Tibial nerve (tissue), 4 donors: Measurements from ENCODE around the gene NUBP2.
"Not testable (repeated sequence)": the region's sequence is repeated elsewhere in the genome, so short reads cannot be mapped to it uniquely, and the experiment has no call there.

Experiments used
- EP300 ChIP-seq, 2 donors: sonication (generic); formaldehyde crosslinking; IDR thresholded peaks; one replicate each; pipeline ENCODE4 v1.6.1; 2017; ENCODE audit warnings: antibody characterized with exemption in 2 of 2, mild to moderate bottlenecking in 1 of 2
- POLR2A ChIP-seq, 2 donors: fragments of 450-650 bp; IDR thresholded peaks; one replicate each; pipeline ENCODE4 v1.6.1; 2017; ENCODE audit warnings: antibody characterized with exemption in 2 of 2, mild to moderate bottlenecking in 2 of 2, moderate library complexity in 2 of 2
- TF ChIP-seq, protein P1 (sequence below), 5 experiments: fragments of 200-600 bp in 3 of 5; fragments of 450-650 bp in 2 of 5; sonication (generic) in 3 of 5; IDR thresholded peaks; one replicate each; pipeline ENCODE4 v1.5.1; 2016 to 2019; ENCODE audit warnings: antibody characterized with exemption in 5 of 5, mild to moderate bottlenecking in 3 of 5, moderate library complexity in 2 of 5

DNA sequence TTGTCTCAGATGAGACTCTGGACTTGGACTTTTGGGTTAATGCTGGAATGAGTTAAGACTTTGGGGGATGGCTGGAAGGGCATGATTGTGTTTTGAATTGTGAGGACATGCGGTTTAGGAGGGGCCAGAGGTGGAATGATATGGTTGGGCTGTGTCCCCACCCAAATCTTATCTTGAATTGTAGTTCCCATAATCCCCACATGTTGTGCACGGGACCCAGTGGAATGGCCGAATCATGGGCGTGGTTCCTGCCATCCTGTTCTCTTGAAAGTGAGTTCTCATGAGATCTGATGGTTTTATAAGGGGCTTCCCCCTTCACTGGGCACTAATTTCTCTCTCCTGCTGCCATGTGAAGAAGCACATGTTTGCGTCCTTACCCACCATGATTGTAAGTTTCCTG is 16.5 kb downstream of the NUBP2 start:
- TF ChIP-seq, protein P1, sequence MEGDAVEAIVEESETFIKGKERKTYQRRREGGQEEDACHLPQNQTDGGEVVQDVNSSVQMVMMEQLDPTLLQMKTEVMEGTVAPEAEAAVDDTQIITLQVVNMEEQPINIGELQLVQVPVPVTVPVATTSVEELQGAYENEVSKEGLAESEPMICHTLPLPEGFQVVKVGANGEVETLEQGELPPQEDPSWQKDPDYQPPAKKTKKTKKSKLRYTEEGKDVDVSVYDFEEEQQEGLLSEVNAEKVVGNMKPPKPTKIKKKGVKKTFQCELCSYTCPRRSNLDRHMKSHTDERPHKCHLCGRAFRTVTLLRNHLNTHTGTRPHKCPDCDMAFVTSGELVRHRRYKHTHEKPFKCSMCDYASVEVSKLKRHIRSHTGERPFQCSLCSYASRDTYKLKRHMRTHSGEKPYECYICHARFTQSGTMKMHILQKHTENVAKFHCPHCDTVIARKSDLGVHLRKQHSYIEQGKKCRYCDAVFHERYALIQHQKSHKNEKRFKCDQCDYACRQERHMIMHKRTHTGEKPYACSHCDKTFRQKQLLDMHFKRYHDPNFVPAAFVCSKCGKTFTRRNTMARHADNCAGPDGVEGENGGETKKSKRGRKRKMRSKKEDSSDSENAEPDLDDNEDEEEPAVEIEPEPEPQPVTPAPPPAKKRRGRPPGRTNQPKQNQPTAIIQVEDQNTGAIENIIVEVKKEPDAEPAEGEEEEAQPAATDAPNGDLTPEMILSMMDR (IDR thresholded peaks at IDR 0.05): not testable (repeated sequence)
- TF ChIP-seq EP300, POLR2A (IDR thresholded peaks at IDR 0.05): not testable (repeated sequence)
